Measurements from ENCODE around the gene LRRC8D. TPM values are rescaled to one million over a fixed set of nuclear protein-coding genes. Genes with fewer than 3 reads are reported as not detected.
A peak's percentile ranks its signal among the peaks of the same experiment; 100 is the strongest.

Gene LRRC8D
- total RNA-seq, 1 experiment from 2014 or later = 42.0 TPM

- POLR2A ChIA-PET = interaction anchor here (1.1 to 1.6 kb wide), 4 partner anchors 20 to 165 kb away, joined by 3 to 4 read pairs (median 3); no protein-coding TSS in a partner anchor
- H3K27me3 Mint-ChIP-seq (ENCODE audit: insufficient read depth, unreplicated experiment) = no peaks in the 10 kb centered on the region
- H3K4me1 Mint-ChIP-seq (ENCODE audit: insufficient read depth, unreplicated experiment) = peaks cover 27% of the 10 kb centered on the region
- no peak overlapping the region for H3K4me3 Mint-ChIP-seq (ENCODE audit: unreplicated experiment)
- CTCF ChIA-PET = interaction anchor here (0.9 kb wide), 1 partner anchor 21 kb away, joined by 5 read pairs; no protein-coding TSS in a partner anchor
- DNase-seq (ENCODE audit: unreplicated experiment) = no peak
- H3K27ac Mint-ChIP-seq (ENCODE audit: low read depth, unreplicated experiment) = no peak overlapping the region
- H3K36me3 Mint-ChIP-seq (ENCODE audit: insufficient read depth, unreplicated experiment) = no peaks in the 10 kb centered on the region
- H3K9me3 Mint-ChIP-seq (ENCODE audit: unreplicated experiment) = no peaks in the 10 kb centered on the region
- TF ChIP-seq CTCF (IDR thresholded peaks at IDR 0.05; ENCODE audit: unreplicated experiment) = no peak
- no TSS peak for BruUV-seq (replicated peaks)
- intact Hi-C loops (cut with micrococcal nuclease) = no loop called here
Measured at GRCh38 chr1:89973471-89974127, 152.8 kb downstream of the LRRC8D start.

GRCh38 chr1:89974256-89974655 lies 153.4 kb downstream of the LRRC8D start:
- BruUV-seq (replicated peaks) = no TSS peak
- Mint-ChIP-seq H3K36me3 (ENCODE audit: insufficient read depth, unreplicated experiment) (no peaks in the 10 kb centered on the region), H3K27ac (ENCODE audit: low read depth, unreplicated experiment) (peak overlapping the region; percentile 38), H3K4me1 (ENCODE audit: insufficient read depth, unreplicated experiment) (peaks cover 27% of the 10 kb centered on the region), H3K9me3 (ENCODE audit: unreplicated experiment) (no peaks in the 10 kb centered on the region), H3K27me3 (ENCODE audit: insufficient read depth, unreplicated experiment) (no peaks in the 10 kb centered on the region), H3K4me3 (ENCODE audit: unreplicated experiment) (no peak overlapping the region)
- no peak for DNase-seq (ENCODE audit: unreplicated experiment)
- CTCF ChIA-PET = interaction anchor here (0.6 to 0.9 kb wide), 2 partner anchors 22 to 202 kb away, joined by 5 read pairs; no protein-coding TSS in a partner anchor
- TF ChIP-seq CTCF (IDR thresholded peaks at IDR 0.05; ENCODE audit: unreplicated experiment) = no peak
- intact Hi-C loops (cut with micrococcal nuclease) = no loop called here
- POLR2A ChIA-PET = interaction anchor here (0.7 to 1.2 kb wide), 4 partner anchors 20 to 94 kb away, joined by 3 to 4 read pairs (median 3); no protein-coding TSS in a partner anchor

GRCh38 chr1:89974696-89975470 lies 154.1 kb downstream of the LRRC8D start:
- no peak for TF ChIP-seq CTCF (IDR thresholded peaks at IDR 0.05; ENCODE audit: unreplicated experiment)
- ChIA-PET CTCF (interaction anchor here (0.6 to 3.9 kb wide), 3 partner anchors 12 to 203 kb away, joined by 5 to 29 read pairs (median 13); no protein-coding TSS in a partner anchor), POLR2A (interaction anchor here (0.7 to 1.4 kb wide), 7 partner anchors 11 to 153 kb away, joined by 3 to 5 read pairs (median 4); no protein-coding TSS in a partner anchor)
- H3K27ac Mint-ChIP-seq (ENCODE audit: low read depth, unreplicated experiment) = peak overlapping the region; percentile 38
- no TSS peak for BruUV-seq (replicated peaks)
- no peak overlapping the region for H3K4me3 Mint-ChIP-seq (ENCODE audit: unreplicated experiment)
- intact Hi-C loops (cut with micrococcal nuclease) = no loop called here
- no peaks in the 10 kb centered on the region for H3K36me3 Mint-ChIP-seq (ENCODE audit: insufficient read depth, unreplicated experiment)
- H3K4me1 Mint-ChIP-seq (ENCODE audit: insufficient read depth, unreplicated experiment) = peaks cover 27% of the 10 kb centered on the region
- no peaks in the 10 kb centered on the region for H3K9me3 Mint-ChIP-seq (ENCODE audit: unreplicated experiment)
- H3K27me3 Mint-ChIP-seq (ENCODE audit: insufficient read depth, unreplicated experiment) = no peaks in the 10 kb centered on the region
- DNase-seq (ENCODE audit: unreplicated experiment) = peak; percentile 57
